HL-60/S4 treated with phorbol 12-myristate 13-acetate at 8.2 ng/mL for 4 days and 3 days (cell line): ENCODE results near the gene NECAB2.

Experiments
- in situ Hi-C: fragments of 300-500 bp; cut with MboI; formaldehyde crosslinking; loops from 2 replicates; pipeline ENCODE4 v1.15.0; 2022; ENCODE audit warnings: low sequenced_read_pairs

The NECAB2 gene

DNA sequence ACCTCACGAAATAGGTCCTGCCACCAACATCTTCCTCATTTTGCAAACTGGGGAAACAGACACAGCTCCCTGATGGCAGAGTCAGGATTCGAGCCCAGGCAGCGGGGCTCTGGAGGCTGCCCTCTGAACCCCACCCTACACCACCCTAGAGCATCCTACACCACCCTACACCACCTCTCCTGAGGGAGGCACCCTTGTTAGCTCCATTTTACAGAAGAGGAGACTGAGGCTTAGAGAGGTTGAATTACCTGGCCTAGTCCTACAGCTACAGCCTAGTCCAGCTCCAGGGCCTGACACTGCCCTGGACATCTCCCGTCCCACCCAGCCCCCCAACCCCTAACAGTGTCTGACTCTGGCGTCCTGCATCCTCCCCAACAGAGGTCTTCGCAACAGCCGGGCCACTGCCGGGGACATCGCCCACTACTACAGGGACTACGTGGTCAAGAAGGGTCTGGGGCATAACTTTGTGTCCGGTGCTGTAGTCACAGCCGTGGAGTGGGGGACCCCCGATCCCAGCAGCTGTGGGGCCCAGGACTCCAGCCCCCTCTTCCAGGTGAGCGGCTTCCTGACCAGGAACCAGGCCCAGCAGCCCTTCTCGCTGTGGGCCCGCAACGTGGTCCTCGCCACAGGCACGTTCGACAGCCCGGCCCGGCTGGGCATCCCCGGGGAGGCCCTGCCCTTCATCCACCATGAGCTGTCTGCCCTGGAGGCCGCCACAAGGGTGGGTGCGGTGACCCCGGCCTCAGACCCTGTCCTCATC lies 3.2 kb upstream of the NECAB2 start:
- in situ Hi-C loops = loop anchor here (25.0 kb wide), 1 partner anchor 522 kb away; no protein-coding TSS in a partner anchor

DNA sequence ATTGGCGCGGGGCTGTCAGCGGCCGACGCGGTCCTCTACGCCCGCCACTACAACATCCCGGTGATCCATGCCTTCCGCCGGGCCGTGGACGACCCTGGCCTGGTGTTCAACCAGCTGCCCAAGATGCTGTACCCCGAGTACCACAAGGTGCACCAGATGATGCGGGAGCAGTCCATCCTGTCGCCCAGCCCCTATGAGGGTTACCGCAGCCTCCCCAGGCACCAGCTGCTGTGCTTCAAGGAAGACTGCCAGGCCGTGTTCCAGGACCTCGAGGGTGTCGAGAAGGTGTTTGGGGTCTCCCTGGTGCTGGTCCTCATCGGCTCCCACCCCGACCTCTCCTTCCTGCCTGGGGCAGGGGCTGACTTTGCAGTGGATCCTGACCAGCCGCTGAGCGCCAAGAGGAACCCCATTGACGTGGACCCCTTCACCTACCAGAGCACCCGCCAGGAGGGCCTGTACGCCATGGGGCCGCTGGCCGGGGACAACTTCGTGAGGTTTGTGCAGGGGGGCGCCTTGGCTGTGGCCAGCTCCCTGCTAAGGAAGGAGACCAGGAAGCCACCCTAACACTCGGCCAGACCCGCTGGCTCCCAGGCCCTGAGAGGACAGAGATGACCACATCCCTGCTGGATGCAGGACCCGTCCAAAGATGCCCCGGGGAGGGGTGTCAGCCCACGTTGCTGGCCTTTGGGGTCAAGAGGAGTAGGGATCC lies 2.4 kb upstream of the NECAB2 start:
- in situ Hi-C loops = loop anchor here (25.0 kb wide), 1 partner anchor 522 kb away; no protein-coding TSS in a partner anchor

DNA sequence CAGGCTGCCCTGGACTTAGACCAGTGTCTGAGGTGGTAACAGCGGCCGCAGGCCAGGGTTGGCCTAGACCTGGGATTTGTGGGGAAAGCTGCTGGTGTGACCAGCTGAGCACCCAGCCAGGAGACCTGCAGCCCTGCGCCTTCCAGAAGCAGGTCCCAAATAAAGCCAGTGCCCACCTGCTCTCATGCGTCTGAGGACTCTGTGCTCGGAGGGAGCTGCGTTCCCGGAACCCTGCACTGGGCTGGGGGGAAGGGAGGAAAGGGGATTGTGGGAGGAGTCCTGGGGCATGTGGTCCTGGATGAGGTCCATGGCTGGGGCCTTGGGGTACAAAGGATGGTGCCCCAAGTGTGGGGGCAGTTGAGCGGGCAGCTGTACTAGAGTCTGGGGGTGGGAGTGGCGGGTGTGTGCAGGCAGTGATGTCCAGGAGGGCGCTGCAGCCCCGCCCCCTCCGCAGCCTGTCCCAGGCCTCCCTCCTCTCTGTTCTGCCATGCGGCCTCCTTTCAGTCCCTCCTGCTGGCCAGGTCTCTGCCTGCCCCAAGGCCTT lies 1.8 kb upstream of the NECAB2 start:
- in situ Hi-C loops = loop anchor here (25.0 kb wide), 1 partner anchor 521 kb away; no protein-coding TSS in a partner anchor

DNA sequence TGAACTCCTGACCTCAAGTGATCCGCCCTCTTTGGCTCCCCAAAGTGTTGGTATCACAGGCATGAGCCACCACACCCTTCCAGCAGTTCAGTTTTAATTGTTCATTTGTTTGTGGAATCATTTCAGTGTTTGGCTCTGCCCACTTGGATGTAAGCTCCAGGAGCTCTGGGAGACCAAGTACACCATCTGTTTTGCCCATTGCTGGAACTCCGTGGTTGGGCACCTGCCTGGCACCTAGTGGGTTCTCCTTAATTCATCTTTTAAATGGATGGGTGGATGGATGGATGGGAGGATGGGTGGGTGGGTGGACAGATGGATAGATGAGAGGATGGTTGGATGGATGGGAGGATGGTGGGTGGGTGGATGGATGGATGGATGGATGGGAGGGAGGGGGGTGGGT lies 953 bp upstream of the NECAB2 start:
- in situ Hi-C loops = loop anchor here (25.0 kb wide), 1 partner anchor 520 kb away; no protein-coding TSS in a partner anchor

DNA sequence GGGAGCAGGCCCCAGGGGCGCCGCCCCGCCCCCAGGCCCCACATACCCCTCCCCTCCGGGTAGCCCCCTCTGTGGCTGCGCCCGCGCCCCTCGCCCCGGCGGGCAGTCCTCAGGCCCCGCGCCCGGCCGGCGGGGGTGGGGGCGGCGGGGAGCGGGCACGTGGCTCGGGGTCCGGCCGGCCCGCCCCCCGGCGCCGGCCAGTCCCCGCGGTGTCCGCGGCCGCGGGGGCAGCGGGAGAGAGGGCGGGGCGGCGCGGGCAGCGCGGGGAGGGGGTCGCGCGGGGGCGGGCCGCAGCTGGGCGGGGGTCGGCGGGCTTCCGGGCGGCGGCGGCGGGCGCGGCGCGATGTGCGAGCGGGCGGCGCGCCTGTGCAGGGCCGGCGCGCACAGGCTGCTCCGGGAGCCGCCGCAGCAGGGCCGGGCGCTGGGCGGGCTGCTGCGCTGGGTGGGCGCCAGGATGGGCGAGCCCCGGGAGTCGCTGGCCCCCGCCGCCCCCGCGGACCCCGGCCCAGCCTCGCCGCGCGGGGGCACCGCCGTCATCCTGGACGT lies 335 bp downstream of the NECAB2 start:
- in situ Hi-C loops = loop anchor here (25.0 kb wide), 1 partner anchor 519 kb away; no protein-coding TSS in a partner anchor

DNA sequence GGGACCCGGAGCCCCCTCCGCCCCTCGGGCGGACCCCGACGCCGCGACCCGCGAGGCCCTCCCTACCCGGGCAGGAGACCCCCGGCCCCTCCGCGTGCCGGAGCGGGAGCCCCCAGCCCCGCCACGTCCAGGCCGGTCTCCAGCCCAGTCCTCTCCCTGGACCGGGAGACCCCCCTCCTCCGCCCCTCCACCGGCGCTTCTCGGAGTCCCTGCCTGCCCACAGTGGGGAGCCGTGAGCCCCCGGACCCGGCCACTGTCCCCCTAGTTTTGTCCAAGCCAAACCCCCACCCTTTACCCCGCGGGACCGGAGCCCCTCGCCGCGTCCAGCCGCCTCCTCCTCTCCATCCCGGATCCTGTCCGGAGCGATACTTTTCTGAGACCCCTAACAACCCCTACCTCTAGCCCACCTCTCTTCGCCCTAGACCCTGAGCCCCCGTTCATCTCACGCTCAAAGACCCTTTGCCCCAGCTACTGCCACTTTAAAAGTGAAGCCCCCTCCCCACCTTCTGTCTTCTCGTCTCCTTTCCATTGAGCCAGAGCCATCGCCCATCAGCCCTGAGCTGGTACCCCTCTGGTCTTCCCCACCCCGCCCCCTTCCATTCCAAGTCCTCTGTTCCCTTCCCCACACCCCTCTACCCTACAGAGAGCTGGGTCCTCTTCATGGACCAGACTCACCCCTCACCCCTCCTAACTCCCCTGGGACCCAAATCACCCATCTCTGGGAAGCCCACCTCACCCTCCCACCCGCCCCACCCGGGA lies 1.0 kb downstream of the NECAB2 start:
- in situ Hi-C loops = loop anchor here (25.0 kb wide), 1 partner anchor 518 kb away; no protein-coding TSS in a partner anchor

DNA sequence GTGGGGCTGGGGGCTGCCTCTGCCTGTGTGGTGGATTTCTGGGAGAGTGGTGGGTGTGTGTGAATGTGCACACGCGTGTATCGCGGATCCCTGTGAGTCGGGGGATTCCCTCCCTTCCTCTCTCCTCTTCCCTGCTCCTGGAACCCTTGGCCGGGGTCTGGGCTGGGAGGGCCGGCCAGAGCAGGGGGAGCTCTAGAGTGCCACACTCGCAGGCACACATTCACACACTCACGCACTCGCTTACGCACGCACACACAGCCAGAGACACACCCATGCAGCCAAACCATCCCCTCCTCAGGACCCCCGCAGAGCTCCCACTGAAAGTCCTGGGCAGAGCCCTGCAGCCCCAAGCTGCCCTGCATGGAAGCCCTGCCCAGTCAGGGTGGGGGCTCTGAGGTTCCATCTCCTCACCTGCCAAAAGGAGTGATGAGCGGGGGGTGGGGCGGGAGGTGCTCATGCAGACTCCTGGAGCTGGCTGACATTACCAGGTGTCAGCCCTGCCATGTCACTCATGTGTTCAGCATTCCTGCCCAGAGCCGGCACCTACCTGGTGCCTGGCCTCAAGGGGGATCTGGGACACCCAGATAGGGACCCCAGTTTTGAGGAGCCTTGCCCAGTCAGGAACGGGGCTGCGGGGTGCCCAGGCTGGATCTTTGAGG lies 1.9 kb downstream of the NECAB2 start:
- in situ Hi-C loops = loop anchor here (10.0 to 25.0 kb wide), 2 partner anchors 95 to 517 kb away; no protein-coding TSS in a partner anchor

DNA sequence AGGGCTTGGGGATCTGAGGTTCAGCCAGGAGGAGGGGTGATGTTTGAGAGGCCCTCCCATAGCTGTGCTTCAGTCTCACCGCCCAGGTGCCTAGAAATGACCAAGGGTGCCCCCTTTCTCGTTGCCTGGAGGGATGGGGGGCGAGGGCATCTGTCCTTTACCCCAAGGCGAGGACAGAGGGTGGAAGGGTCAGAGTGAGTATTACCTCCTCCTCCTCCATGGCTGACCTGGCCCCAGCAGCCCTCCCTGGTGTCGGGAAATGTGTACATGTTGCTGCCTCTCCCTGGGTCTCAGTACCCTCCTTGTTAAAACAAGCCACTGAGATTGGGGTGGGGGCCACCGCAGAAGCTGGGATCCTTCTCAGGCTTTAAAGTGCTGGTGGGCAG lies 2.4 kb downstream of the NECAB2 start:
- in situ Hi-C loops = loop anchor here (10.0 to 25.0 kb wide), 2 partner anchors 94 to 517 kb away; no protein-coding TSS in a partner anchor

DNA sequence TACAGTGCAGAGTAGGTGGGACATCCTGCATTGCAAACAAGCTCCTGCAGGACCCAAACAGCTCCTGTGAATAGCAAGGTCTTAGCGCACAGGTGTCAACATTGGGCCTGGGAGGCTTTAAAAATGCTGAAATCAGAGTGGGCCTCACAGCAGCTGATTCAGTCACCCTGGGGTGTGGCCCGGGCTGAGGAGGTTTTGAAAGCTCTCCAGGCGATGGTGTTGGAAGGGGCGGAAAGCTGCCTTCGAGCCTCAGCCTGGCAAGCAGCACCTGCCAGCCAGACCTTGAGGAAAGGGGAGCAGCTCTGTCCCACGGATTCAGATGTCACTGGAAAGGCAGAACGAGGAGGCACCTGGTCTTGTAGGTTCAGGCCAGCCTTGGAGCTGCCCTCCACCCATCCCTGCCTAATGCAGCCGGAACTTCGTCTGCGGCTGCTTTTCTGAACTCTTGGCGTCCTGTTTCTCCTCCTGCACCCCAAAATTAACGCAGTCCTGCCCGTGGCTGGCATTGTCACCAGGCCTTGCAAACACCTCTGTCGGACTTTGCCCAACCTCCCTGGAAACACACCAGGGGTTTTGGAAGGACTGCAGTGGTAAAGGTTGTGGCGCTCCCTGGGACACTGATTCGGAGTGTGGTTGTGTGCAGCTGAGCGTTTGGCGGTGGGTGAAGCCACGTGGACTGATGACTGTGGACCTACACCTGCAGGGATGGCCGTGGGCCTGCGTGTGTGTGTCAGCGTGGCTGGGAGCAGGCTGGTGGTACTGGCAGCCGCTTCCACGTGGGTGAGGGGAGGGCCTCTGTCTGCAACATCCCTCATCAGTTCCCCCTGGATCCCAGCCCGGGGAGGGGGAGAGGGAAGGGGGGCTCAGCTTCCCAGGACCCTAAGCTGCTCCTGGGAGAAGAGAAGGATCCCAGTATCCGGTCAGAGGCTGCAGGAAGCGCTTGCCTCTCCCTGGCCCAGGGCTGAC lies 3.4 kb downstream of the NECAB2 start:
- in situ Hi-C loops = loop anchor here (10.0 to 25.0 kb wide), 2 partner anchors 93 to 516 kb away; no protein-coding TSS in a partner anchor

DNA sequence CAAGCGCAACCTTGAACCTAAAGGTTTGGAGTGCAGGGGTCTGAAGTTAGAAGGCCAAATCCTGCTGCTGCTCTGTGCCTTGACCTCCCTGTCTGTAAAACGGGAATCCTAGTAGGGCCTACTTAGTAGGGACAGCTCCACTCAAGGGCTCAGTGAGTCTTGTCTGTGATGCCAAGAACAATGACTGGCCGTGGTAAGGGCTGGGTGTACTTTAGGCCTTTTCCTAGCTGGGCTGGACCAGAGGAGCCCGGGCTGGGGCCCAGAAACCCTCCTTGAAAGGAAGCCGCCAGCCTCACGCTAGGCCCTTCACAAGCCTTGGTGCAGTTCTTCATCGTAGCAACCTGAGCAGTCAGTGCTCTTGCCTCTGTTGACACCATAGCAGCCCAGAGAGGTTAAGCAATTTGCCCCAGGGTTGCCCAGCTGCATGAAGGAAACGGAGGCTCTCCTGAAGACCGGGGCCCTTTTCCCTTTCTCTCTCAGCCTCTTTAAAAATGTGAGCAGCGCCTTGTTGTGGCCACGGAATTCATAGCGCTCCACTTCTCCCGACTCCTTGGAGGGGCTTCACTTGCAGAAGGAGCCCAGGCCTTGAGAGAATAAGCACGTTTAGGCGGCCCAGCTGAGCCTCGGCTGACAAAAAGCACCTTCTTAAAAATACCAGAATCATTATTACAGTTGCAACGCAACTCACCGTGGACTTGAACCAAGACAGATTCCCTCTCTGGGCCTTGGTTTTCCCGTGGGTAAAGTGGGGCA lies 4.4 kb downstream of the NECAB2 start:
- in situ Hi-C loops = loop anchor here (10.0 to 25.0 kb wide), 2 partner anchors 92 to 515 kb away; no protein-coding TSS in a partner anchor

DNA sequence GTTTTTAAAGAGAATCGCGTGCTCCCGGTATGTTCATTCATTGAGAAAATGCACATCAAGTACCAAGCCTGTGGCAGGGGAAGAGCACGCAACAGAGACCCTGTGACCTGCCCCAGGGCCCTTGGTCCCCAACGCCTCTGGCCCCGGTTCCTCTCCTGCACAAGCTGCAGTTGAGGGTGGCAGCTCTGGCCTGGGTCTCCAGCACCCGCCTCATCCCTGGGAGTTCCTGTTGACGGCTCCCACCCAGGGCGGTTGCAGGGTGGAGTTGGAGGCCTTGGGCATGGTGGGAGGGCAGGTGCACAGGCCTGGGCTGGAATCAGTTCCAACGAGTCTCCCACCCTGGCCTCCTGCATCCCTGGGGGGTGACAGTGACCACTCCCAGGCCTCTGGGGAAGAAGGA lies 5.0 kb downstream of the NECAB2 start:
- in situ Hi-C loops = loop anchor here (10.0 to 25.0 kb wide), 2 partner anchors 92 to 514 kb away; no protein-coding TSS in a partner anchor

DNA sequence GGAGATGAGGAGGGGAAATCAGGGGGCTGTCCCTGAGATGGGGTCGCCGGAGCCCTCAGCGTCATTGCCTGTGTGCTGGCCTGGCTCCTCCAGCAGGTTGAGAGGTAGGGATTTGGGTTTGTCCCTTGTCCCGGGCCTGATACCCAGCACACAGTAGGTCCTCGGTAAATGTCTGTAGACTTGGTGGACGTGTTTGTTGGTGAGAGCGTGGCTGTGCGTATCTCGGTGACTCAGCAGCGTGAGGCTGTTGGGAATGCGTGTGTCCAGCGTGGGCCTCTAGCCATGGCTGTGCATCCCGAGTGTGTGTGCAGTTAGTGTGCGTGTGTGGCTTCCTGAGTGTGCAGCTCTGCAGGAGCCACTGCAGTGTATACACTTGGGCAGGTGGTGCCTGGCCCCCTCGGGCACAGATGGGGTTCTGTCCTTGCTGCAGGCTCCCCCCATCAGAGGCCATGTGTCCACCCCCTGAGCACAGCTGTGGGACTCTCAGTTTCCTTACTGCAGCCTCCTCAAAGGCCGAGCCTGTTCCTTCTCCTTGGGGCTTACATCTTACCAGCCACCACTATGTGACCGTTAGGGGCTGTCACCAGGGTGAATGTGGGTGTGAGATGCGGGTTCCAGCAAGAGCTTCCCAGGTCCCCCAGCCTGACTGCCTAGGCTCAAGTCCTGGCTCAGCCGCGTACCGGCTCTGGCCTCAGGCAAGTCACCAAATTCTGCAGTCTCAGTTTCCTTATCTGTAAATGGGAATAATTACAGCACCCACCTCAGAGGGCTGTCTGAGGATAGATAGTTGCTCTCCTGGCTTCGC lies 5.7 kb downstream of the NECAB2 start:
- in situ Hi-C loops = loop anchor here (10.0 to 25.0 kb wide), 2 partner anchors 91 to 514 kb away; no protein-coding TSS in a partner anchor

DNA sequence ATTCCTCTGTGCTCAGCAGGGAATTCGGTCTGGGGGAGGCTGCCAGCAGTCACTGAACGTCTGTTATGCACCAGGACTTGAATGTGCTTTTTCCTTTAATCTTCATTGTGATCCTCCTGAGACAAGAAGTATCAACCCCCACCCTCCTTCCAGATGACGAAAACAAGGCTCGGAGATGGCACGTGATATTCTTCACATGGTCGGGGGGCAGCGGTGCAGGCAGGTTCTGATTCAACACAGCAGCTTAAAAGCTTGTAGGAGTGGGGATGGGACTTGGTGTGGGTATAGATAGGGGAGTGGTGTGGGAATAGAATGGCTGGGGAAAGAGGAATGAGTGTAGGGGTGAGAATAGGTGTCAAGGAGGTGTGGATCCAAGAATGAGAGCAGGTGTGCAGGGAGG lies 6.4 kb downstream of the NECAB2 start:
- in situ Hi-C loops = loop anchor here (10.0 to 25.0 kb wide), 2 partner anchors 90 to 513 kb away; no protein-coding TSS in a partner anchor

DNA sequence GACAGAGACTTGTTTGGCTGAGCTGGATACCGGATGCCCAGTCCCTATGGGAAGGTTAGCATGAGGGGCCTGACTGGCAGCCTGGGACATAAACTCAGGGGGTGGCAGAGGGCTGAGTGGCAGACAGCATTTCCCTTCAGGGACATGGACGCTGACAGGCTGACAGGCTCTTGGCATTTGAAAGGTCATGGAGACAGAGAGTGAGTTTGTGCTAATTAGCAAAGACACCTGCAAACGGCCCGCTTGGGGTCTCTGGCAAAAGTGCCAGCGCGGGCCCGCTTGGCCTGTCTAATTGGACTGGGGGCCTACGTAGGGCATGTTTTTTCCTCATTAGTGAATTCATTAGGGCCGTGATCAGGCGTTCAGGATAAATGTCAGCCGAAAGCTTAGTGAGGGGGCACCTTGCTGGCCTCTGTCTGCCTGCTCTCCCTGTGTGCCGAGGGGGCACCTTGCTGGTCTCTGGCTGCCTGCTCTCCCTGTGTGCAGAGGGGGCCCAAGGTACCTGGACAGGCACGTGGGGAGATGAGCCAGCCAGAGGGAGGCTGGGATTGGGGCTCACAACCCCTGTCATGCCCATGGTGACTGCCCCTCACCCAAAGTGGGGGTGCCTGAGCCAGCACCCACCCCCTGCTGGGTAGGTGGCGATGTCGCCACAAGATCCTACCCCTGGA lies 7.7 kb downstream of the NECAB2 start:
- in situ Hi-C loops = loop anchor here (10.0 kb wide), 1 partner anchor 89 kb away; no protein-coding TSS in a partner anchor

DNA sequence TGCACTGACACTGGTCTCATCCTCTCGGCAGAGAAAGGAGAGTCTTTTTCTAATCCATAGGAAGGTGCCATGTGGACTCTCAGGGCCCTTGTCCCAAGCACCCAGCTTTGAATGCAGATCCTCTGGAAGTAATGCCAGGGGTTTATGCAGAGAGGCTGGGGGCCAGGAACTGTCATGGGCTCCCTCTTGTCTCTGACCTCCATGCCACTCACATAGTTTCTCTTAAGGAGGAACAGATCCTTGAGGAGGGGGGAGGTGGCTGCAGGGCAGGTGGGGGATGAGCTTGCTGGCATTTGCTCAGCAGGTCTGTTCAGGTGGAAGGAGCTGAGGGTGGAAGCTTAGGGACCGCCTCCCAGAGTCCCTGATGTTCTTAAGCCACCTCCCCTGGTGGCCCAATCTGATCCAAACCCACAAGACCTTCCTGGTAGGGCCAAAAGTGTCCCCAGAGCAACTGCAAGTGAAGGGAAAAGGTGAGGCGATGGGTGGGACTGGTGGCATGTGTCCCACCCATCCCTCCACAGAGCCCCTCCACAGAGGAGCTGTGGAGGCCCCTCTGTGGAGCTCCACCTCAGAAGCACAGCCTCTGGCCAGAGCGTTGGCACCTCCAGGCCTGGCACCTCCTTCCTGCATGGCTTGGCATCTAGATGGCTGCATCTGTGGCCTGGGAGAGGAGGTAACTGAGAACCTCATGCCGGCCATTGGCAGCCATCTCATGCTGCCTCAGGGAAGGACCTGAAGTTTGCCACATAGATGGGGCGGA lies 9.2 kb downstream of the NECAB2 start:
- in situ Hi-C loops = loop anchor here (10.0 kb wide), 1 partner anchor 88 kb away; no protein-coding TSS in a partner anchor
